ENCODE measurements around the gene XPO5. TPM values are rescaled to one million over a fixed set of nuclear protein-coding genes. Genes with fewer than 3 reads are reported as not detected.

Gene XPO5
- total and polyA plus RNA-seq, 2 experiments from 2014 or later = 28.5 to 95.2 TPM

DNA sequence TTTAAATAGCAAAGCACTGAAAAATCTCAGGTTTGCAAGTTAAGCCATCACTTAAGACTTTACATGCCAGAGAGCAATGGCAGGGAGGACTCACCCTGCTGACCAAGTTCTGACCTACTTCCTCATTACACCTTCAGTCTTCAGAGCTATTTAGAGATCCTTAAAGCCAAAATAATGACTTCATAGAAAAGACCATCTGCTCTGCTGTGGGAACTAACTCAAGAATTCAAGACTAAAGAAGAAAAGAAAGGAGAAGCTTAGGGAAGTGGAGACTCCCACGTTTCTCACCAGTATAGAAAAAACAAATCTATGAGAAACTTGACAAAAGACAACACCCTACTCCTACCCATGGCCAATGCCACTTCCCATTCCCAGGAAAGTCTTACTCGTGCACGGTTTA, 28.6 kb downstream of the XPO5 start:
- Mint-ChIP-seq H3K4me3 (no peak overlapping the region), H3K4me1 (no peaks in the 10 kb centered on the region), H3K36me3 (ENCODE audit: low read depth) (peaks cover 89% of the 10 kb centered on the region), H3K27ac (no peak overlapping the region), H3K27me3 (ENCODE audit: insufficient read depth, low read depth, poor library complexity) (peaks cover 1% of the 10 kb centered on the region), H3K9me3 (no peaks in the 10 kb centered on the region)
- ATAC-seq = no peak
- H4K20me1 ChIP-seq (replicated peaks; ENCODE audit: insufficient read depth) = peaks cover 24% of the 10 kb centered on the region
- no peaks in the 10 kb centered on the region for H3K79me2 ChIP-seq (replicated peaks; ENCODE audit: insufficient read depth)
- H3K4me2 ChIP-seq = no peak overlapping the region
- DNase-seq (ENCODE audit: low spot score) = no peak
- H3K27ac ChIP-seq (ENCODE audit: low read depth) = no peak overlapping the region
- H3K4me3 ChIP-seq = no peak overlapping the region
- H3F3A ChIP-seq (replicated peaks; ENCODE audit: low read depth) = no peaks in the 10 kb centered on the region
- peaks cover 96% of the 10 kb centered on the region for H3K36me3 ChIP-seq (ENCODE audit: insufficient read depth)
- no peaks in the 10 kb centered on the region for H3K9me2 ChIP-seq (ENCODE audit: insufficient read depth)
- TF ChIP-seq, protein P1, sequence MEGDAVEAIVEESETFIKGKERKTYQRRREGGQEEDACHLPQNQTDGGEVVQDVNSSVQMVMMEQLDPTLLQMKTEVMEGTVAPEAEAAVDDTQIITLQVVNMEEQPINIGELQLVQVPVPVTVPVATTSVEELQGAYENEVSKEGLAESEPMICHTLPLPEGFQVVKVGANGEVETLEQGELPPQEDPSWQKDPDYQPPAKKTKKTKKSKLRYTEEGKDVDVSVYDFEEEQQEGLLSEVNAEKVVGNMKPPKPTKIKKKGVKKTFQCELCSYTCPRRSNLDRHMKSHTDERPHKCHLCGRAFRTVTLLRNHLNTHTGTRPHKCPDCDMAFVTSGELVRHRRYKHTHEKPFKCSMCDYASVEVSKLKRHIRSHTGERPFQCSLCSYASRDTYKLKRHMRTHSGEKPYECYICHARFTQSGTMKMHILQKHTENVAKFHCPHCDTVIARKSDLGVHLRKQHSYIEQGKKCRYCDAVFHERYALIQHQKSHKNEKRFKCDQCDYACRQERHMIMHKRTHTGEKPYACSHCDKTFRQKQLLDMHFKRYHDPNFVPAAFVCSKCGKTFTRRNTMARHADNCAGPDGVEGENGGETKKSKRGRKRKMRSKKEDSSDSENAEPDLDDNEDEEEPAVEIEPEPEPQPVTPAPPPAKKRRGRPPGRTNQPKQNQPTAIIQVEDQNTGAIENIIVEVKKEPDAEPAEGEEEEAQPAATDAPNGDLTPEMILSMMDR (conservative IDR thresholded peaks at IDR 0.05; ENCODE audit: low read depth in 2 of 2) = no peak
- no peak for TF ChIP-seq ZNF331 (CRISPR knock-in tag; IDR thresholded peaks at IDR 0.05; ENCODE audit: low read depth)
- TF ChIP-seq ZNF114 (CRISPR knock-in tag; IDR thresholded peaks at IDR 0.05) = no peak
- no peak for TF ChIP-seq NANOG (IDR thresholded peaks at IDR 0.05; ENCODE audit: borderline replicate concordance)
- TF ChIP-seq EZH2 (IDR thresholded peaks at IDR 0.05; ENCODE audit: low read depth, unreplicated experiment) = no peak
- TF ChIP-seq EZH2phosphoT487 (IDR thresholded peaks at IDR 0.05; ENCODE audit: unreplicated experiment) = no peak
- TF ChIP-seq POLR2AphosphoS5 (IDR thresholded peaks at IDR 0.05; ENCODE audit: low read depth) = no peak
- TF ChIP-seq, protein P2, sequence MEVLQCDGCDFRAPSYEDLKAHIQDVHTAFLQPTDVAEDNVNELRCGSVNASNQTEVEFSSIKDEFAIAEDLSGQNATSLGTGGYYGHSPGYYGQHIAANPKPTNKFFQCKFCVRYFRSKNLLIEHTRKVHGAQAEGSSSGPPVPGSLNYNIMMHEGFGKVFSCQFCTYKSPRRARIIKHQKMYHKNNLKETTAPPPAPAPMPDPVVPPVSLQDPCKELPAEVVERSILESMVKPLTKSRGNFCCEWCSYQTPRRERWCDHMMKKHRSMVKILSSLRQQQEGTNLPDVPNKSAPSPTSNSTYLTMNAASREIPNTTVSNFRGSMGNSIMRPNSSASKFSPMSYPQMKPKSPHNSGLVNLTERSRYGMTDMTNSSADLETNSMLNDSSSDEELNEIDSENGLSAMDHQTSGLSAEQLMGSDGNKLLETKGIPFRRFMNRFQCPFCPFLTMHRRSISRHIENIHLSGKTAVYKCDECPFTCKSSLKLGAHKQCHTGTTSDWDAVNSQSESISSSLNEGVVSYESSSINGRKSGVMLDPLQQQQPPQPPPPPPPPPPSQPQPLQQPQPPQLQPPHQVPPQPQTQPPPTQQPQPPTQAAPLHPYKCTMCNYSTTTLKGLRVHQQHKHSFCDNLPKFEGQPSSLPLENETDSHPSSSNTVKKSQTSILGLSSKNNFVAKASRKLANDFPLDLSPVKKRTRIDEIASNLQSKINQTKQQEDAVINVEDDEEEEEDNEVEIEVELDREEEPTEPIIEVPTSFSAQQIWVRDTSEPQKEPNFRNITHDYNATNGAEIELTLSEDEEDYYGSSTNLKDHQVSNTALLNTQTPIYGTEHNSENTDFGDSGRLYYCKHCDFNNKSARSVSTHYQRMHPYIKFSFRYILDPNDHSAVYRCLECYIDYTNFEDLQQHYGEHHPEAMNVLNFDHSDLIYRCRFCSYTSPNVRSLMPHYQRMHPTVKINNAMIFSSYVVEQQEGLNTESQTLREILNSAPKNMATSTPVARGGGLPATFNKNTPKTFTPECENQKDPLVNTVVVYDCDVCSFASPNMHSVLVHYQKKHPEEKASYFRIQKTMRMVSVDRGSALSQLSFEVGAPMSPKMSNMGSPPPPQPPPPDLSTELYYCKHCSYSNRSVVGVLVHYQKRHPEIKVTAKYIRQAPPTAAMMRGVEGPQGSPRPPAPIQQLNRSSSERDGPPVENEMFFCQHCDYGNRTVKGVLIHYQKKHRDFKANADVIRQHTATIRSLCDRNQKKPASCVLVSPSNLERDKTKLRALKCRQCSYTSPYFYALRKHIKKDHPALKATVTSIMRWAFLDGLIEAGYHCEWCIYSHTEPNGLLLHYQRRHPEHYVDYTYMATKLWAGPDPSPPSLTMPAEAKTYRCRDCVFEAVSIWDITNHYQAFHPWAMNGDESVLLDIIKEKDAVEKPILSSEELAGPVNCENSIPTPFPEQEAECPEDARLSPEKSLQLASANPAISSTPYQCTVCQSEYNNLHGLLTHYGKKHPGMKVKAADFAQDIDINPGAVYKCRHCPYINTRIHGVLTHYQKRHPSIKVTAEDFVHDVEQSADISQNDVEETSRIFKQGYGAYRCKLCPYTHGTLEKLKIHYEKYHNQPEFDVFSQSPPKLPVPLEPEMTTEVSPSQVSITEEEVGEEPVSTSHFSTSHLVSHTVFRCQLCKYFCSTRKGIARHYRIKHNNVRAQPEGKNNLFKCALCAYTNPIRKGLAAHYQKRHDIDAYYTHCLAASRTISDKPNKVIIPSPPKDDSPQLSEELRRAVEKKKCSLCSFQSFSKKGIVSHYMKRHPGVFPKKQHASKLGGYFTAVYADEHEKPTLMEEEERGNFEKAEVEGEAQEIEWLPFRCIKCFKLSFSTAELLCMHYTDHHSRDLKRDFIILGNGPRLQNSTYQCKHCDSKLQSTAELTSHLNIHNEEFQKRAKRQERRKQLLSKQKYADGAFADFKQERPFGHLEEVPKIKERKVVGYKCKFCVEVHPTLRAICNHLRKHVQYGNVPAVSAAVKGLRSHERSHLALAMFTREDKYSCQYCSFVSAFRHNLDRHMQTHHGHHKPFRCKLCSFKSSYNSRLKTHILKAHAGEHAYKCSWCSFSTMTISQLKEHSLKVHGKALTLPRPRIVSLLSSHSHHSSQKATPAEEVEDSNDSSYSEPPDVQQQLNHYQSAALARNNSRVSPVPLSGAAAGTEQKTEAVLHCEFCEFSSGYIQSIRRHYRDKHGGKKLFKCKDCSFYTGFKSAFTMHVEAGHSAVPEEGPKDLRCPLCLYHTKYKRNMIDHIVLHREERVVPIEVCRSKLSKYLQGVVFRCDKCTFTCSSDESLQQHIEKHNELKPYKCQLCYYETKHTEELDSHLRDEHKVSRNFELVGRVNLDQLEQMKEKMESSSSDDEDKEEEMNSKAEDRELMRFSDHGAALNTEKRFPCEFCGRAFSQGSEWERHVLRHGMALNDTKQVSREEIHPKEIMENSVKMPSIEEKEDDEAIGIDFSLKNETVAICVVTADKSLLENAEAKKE (CRISPR knock-in tag; IDR thresholded peaks at IDR 0.05) = no peak
- no peak for TF ChIP-seq CREB1 (CRISPR knock-in tag; IDR thresholded peaks at IDR 0.05; ENCODE audit: low read depth)
- TF ChIP-seq, protein P3, sequence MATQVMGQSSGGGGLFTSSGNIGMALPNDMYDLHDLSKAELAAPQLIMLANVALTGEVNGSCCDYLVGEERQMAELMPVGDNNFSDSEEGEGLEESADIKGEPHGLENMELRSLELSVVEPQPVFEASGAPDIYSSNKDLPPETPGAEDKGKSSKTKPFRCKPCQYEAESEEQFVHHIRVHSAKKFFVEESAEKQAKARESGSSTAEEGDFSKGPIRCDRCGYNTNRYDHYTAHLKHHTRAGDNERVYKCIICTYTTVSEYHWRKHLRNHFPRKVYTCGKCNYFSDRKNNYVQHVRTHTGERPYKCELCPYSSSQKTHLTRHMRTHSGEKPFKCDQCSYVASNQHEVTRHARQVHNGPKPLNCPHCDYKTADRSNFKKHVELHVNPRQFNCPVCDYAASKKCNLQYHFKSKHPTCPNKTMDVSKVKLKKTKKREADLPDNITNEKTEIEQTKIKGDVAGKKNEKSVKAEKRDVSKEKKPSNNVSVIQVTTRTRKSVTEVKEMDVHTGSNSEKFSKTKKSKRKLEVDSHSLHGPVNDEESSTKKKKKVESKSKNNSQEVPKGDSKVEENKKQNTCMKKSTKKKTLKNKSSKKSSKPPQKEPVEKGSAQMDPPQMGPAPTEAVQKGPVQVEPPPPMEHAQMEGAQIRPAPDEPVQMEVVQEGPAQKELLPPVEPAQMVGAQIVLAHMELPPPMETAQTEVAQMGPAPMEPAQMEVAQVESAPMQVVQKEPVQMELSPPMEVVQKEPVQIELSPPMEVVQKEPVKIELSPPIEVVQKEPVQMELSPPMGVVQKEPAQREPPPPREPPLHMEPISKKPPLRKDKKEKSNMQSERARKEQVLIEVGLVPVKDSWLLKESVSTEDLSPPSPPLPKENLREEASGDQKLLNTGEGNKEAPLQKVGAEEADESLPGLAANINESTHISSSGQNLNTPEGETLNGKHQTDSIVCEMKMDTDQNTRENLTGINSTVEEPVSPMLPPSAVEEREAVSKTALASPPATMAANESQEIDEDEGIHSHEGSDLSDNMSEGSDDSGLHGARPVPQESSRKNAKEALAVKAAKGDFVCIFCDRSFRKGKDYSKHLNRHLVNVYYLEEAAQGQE (IDR thresholded peaks at IDR 0.05; ENCODE audit: unreplicated experiment) = no peak
- TF ChIP-seq, protein P4, sequence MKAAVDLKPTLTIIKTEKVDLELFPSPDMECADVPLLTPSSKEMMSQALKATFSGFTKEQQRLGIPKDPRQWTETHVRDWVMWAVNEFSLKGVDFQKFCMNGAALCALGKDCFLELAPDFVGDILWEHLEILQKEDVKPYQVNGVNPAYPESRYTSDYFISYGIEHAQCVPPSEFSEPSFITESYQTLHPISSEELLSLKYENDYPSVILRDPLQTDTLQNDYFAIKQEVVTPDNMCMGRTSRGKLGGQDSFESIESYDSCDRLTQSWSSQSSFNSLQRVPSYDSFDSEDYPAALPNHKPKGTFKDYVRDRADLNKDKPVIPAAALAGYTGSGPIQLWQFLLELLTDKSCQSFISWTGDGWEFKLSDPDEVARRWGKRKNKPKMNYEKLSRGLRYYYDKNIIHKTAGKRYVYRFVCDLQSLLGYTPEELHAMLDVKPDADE (IDR thresholded peaks at IDR 0.05) = no peak
- TF ChIP-seq JUNB (IDR thresholded peaks at IDR 0.05; ENCODE audit: unreplicated experiment) = no peak
- no peak for TF ChIP-seq STAT1 (IDR thresholded peaks at IDR 0.05; ENCODE audit: unreplicated experiment)
- no peak overlapping the region for H2AFZ ChIP-seq
- H3K27me3 ChIP-seq (ENCODE audit: insufficient read depth) = no peaks in the 10 kb centered on the region
- no peaks in the 10 kb centered on the region for H3K4me1 ChIP-seq (ENCODE audit: insufficient read depth)
